HL-60 (cell line): ENCODE measurements around the gene ZNF747.

ENCODE experiments used
- DNase-seq, 2 experiments: peaks; one replicate each; pipeline ENCODE4 v3.0.0-alpha.2; 2010 to 2020; ENCODE audit warnings: low read depth in 1 of 2, low spot score in 1 of 2
- H3K27ac ChIP-seq: fragments of 250-450 bp; sonication (Bioruptor Pico); replicated peaks from 2 replicates; pipeline ENCODE4 v1.5.1; 2020; ENCODE audit warnings: mild to moderate bottlenecking, moderate library complexity
- H3K27me3 ChIP-seq: fragments of 250-450 bp; sonication (Bioruptor Pico); 2 replicates; pipeline ENCODE4 v1.5.1; 2021; ENCODE audit warnings: mild to moderate bottlenecking, moderate library complexity; ENCODE audit not compliant: insufficient read depth, poor library complexity, severe bottlenecking
- H3K4me3 ChIP-seq: replicated peaks from 2 replicates; pipeline ENCODE4 v1.5.1; 2011; ENCODE audit warnings: mild to moderate bottlenecking, control low read depth, low read length; ENCODE audit not compliant: insufficient read depth
- CTCF ChIP-seq: IDR thresholded peaks from one replicate; pipeline ENCODE4 v1.5.1; 2011; ENCODE audit warnings: low read length, control low read depth, inconsistent platforms; ENCODE audit not compliant: insufficient read depth
- GABPA ChIP-seq: IDR thresholded peaks from 2 replicates; pipeline ENCODE4 v1.6.1; 2012; ENCODE audit warnings: low read depth
- POLR2AphosphoS5 ChIP-seq: IDR thresholded peaks from 2 replicates; pipeline ENCODE4 v1.6.1; 2012; ENCODE audit warnings: low read depth
- SPI1 ChIP-seq: IDR thresholded peaks from 2 replicates; pipeline ENCODE4 v1.6.1; 2012; ENCODE audit warnings: low read depth, mild to moderate bottlenecking, borderline replicate concordance
- TF ChIP-seq, protein P1 (sequence below): IDR thresholded peaks from 2 replicates; pipeline ENCODE4 v1.6.1; 2012; ENCODE audit warnings: low read depth; ENCODE audit not compliant: insufficient replicate concordance

Gene ZNF747

DNA sequence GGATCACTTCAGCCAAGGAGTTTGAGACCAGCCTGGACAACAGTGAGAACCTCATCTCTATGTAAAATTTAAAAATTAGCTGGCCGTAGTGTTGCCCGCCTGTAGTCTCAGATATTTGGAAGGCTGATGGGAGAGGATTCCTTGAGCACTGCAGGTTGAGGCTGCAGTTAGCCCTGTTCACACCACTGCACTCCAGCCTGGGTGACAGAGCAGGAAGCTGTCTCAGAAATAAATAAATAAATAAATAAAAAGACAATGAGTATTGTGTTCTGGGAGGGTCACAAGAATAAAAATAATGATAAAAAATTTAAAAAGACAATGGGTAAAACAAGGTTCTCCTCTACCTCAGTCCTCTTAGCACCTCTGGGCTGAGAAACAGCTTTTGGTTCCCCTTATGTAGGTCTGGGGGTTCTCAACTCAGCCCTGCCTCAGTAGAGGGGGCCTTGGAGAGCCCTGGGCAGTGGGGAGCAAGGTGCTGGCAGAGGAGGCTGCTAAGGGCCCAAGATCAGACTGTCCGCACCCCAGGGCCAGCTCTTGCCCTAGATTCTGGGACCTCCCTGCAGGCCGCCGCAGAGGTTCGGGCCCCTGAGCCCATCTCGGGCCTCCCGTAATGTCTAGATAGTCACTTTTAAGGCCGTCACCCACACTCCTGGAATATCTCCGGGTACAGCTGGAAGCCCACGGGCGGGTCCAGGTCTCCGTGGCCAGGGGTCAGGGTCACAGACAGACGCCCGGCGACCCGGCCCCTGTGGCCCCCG lies 20.1 kb upstream of the ZNF747 start:
- Histone ChIP-seq H3K4me3 (no peak overlapping the region), H3K27ac (no peak overlapping the region), H3K27me3 (no peaks in the 10 kb centered on the region)
- no peak for TF ChIP-seq CTCF
- DNase-seq = no peak

DNA sequence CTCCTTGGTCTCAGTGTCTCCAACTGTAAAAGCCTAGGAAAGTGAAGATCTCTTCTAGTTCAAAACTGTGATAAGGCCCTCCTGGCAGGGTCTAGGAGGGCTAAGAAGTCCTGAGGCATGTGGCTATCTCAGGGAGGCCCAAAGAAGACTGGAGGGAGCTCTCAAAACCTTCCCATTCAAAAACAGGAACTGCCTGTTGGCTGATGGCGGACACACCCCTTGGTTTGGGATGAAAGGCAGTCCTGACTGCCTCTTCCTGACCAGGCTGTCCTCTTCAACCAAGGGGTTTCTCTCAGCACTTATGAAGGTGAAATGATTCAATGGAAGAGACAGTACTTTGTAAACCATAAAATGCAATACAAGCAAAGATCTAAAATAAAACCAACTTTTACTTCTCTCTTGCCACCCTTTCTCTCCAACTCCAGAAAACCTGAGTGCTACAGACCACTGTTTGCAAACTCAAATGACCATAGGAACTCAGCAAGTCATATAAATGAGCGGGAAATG lies 18.8 kb upstream of the ZNF747 start:
- TF ChIP-seq POLR2AphosphoS5 (no peak), SPI1 (peak; percentile 98)
- no peaks in the 10 kb centered on the region for H3K27me3 ChIP-seq
- peak in 1 of 2 experiments; percentile 46 for DNase-seq
- no peak overlapping the region for H3K27ac ChIP-seq
- no peak overlapping the region for H3K4me3 ChIP-seq

DNA sequence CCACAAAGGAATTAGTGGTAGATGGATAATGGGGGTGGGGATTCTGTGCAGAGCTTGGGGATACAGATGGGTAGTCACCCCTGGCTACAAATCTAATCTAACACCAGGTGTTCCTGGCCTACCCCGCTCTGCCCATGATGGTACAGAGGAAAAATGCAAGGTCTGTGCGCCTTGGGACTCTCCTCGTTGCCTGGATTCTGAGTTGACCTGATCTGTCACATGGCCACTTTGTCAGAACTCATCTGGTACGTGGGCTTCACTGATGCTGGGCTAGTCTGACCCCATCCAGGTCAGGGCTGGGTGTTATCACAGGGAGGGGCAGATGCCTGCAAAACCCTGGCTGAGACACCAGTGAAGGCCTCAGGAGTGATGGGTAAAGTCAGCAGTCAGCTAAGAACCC lies 18.3 kb upstream of the ZNF747 start:
- TF ChIP-seq GABPA (no peak), POLR2AphosphoS5 (no peak), CTCF (no peak), SPI1 (no peak)
- TF ChIP-seq, protein P1, sequence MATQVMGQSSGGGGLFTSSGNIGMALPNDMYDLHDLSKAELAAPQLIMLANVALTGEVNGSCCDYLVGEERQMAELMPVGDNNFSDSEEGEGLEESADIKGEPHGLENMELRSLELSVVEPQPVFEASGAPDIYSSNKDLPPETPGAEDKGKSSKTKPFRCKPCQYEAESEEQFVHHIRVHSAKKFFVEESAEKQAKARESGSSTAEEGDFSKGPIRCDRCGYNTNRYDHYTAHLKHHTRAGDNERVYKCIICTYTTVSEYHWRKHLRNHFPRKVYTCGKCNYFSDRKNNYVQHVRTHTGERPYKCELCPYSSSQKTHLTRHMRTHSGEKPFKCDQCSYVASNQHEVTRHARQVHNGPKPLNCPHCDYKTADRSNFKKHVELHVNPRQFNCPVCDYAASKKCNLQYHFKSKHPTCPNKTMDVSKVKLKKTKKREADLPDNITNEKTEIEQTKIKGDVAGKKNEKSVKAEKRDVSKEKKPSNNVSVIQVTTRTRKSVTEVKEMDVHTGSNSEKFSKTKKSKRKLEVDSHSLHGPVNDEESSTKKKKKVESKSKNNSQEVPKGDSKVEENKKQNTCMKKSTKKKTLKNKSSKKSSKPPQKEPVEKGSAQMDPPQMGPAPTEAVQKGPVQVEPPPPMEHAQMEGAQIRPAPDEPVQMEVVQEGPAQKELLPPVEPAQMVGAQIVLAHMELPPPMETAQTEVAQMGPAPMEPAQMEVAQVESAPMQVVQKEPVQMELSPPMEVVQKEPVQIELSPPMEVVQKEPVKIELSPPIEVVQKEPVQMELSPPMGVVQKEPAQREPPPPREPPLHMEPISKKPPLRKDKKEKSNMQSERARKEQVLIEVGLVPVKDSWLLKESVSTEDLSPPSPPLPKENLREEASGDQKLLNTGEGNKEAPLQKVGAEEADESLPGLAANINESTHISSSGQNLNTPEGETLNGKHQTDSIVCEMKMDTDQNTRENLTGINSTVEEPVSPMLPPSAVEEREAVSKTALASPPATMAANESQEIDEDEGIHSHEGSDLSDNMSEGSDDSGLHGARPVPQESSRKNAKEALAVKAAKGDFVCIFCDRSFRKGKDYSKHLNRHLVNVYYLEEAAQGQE = no peak
- H3K27ac ChIP-seq = no peak overlapping the region

GRCh38 chr16:30551781-30552180 lies 17.1 kb upstream of the ZNF747 start:
- Histone ChIP-seq H3K4me3 (no peak overlapping the region), H3K27ac (no peak overlapping the region), H3K27me3 (no peaks in the 10 kb centered on the region)
- TF ChIP-seq CTCF (no peak), GABPA (no peak), POLR2AphosphoS5 (no peak), SPI1 (no peak)
- TF ChIP-seq, protein P1 = no peak
- peak in 1 of 2 experiments; percentile 47 for DNase-seq

More for the DNA sequence above, 18.3 kb upstream of the ZNF747 start:
- no peak for DNase-seq
- no peak overlapping the region for H3K4me3 ChIP-seq
- no peaks in the 10 kb centered on the region for H3K27me3 ChIP-seq
